ENCODE measurements around the gene NLRP3.

Gene NLRP3

GRCh38 chr1:247434005-247434404 lies 18.0 kb downstream of the NLRP3 start:
- no peak overlapping the region for H3K4me3 ChIP-seq (ENCODE audit: low read length)

GRCh38 chr1:247435030-247435758 lies 19.2 kb downstream of the NLRP3 start:
- no peak for DNase-seq (ENCODE audit: low read depth, low spot score)
- H3K4me3 ChIP-seq (ENCODE audit: low read length): no peak overlapping the region

More at GRCh38 chr1:247434005-247434404, 18.0 kb downstream of the NLRP3 start:
- no peak for DNase-seq (ENCODE audit: low read depth, low spot score)

GRCh38 chr1:247435759-247436147 lies 19.8 kb downstream of the NLRP3 start:
- H3K4me3 ChIP-seq (ENCODE audit: low read length): no peak overlapping the region
- DNase-seq (ENCODE audit: low read depth, low spot score): no peak

GRCh38 chr1:247437551-247438505 lies 21.9 kb downstream of the NLRP3 start:
- DNase-seq (ENCODE audit: low read depth, low spot score): no peak
- H3K4me3 ChIP-seq (ENCODE audit: low read length): no peak overlapping the region

GRCh38 chr1:247440001-247440620 lies 24.1 kb downstream of the NLRP3 start:
- no peak overlapping the region for H3K4me3 ChIP-seq (ENCODE audit: low read length)
- no peak for DNase-seq (ENCODE audit: low read depth, low spot score)

GRCh38 chr1:247441606-247442005 lies 25.6 kb downstream of the NLRP3 start:
- no peak for DNase-seq (ENCODE audit: low read depth, low spot score)
- no peak overlapping the region for H3K4me3 ChIP-seq (ENCODE audit: low read length)

GRCh38 chr1:247442164-247442563 lies 26.2 kb downstream of the NLRP3 start:
- H3K4me3 ChIP-seq (ENCODE audit: low read length): no peak overlapping the region
- DNase-seq (ENCODE audit: low read depth, low spot score): no peak

GRCh38 chr1:247443641-247444040 lies 27.7 kb downstream of the NLRP3 start:
- no peak for DNase-seq (ENCODE audit: low read depth, low spot score)
- H3K4me3 ChIP-seq (ENCODE audit: low read length): no peak overlapping the region

GRCh38 chr1:247444571-247444970 lies 28.6 kb downstream of the NLRP3 start:
- DNase-seq (ENCODE audit: low read depth, low spot score): no peak
- no peak overlapping the region for H3K4me3 ChIP-seq (ENCODE audit: low read length)

GRCh38 chr1:247445526-247446356 lies 29.8 kb downstream of the NLRP3 start:
- no peak for DNase-seq (ENCODE audit: low read depth, low spot score)
- no peak overlapping the region for H3K4me3 ChIP-seq (ENCODE audit: low read length)

- DNase-seq (ENCODE audit: low read depth, low spot score): no peak
- H3K4me3 ChIP-seq (ENCODE audit: low read length): no peak overlapping the region
These were observed 31.4 kb downstream of the NLRP3 start for GRCh38 chr1:247447162-247447909.

- no peak overlapping the region for H3K4me3 ChIP-seq (ENCODE audit: low read length)
- DNase-seq (ENCODE audit: low read depth, low spot score): no peak
These were observed 32.3 kb downstream of the NLRP3 start for GRCh38 chr1:247448107-247448791.

- H3K4me3 ChIP-seq (ENCODE audit: low read length): no peak overlapping the region
- no peak for DNase-seq (ENCODE audit: low read depth, low spot score)
These were observed 35.5 kb downstream of the NLRP3 start for GRCh38 chr1:247451388-247452010.

GRCh38 chr1:247452447-247453039 lies 36.6 kb downstream of the NLRP3 start:
- no peak for DNase-seq (ENCODE audit: low read depth, low spot score)
- no peak overlapping the region for H3K4me3 ChIP-seq (ENCODE audit: low read length)

- no peak for DNase-seq (ENCODE audit: low read depth, low spot score)
- no peak overlapping the region for H3K4me3 ChIP-seq (ENCODE audit: low read length)
These were observed 37.3 kb downstream of the NLRP3 start for GRCh38 chr1:247453245-247453644.

- H3K4me3 ChIP-seq (ENCODE audit: low read length): no peak overlapping the region
- no peak for DNase-seq (ENCODE audit: low read depth, low spot score)
These were observed 38.0 kb downstream of the NLRP3 start for GRCh38 chr1:247453997-247454396.

GRCh38 chr1:247456021-247456420 lies 40.0 kb downstream of the NLRP3 start:
- DNase-seq (ENCODE audit: low read depth, low spot score): no peak
- no peak overlapping the region for H3K4me3 ChIP-seq (ENCODE audit: low read length)

All from Jurkat, Clone E6-1 (cell line).